Tibial nerve (tissue), 4 donors: ENCODE measurements around the gene LDB3.

Source experiments
- CTCF ChIP-seq, 5 experiments: fragments of 200-600 bp in 3 of 5; fragments of 450-650 bp in 2 of 5; sonication (generic) in 3 of 5; IDR thresholded peaks; one replicate each; pipeline ENCODE4 v1.5.1; 2016 to 2019; ENCODE audit warnings: antibody characterized with exemption in 5 of 5, mild to moderate bottlenecking in 3 of 5, moderate library complexity in 2 of 5
- EP300 ChIP-seq, 2 donors: sonication (generic); formaldehyde crosslinking; IDR thresholded peaks; one replicate each; pipeline ENCODE4 v1.6.1; 2017; ENCODE audit warnings: antibody characterized with exemption in 2 of 2, mild to moderate bottlenecking in 1 of 2
- POLR2A ChIP-seq, 2 donors: fragments of 450-650 bp; IDR thresholded peaks; one replicate each; pipeline ENCODE4 v1.6.1; 2017; ENCODE audit warnings: antibody characterized with exemption in 2 of 2, mild to moderate bottlenecking in 2 of 2, moderate library complexity in 2 of 2

- TF ChIP-seq CTCF (IDR thresholded peaks at IDR 0.05) (no peak), POLR2A (IDR thresholded peaks at IDR 0.05) (no peak), EP300 (IDR thresholded peaks at IDR 0.05) (no peak)
These were observed 107.0 kb downstream of the LDB3 start for GRCh38 chr10:86775056-86775869.
